HCT116 (cell line): ENCODE data around the gene PDE10A. TPM values are rescaled to one million over a fixed set of nuclear protein-coding genes. Genes with fewer than 3 reads are reported as not detected.

Source experiments
- ATAC-seq: fragments of 200-7000 bp; cut with Tn5 transposase; 2 replicates; pipeline ENCODE4 v1.9.1; 2020; ENCODE audit warnings: mild to moderate bottlenecking, moderate library complexity
- BruUV-seq: library from RNA; stranded (reverse); fragments of 400-500 nt; replicated peaks from 2 replicates; lab custom pipeline; 2021; lab: Mats Ljungman, UMichigan
- CTCF ChIA-PET: fragments of 300-600 bp; sonication (Branson Sonifier 250); formaldehyde crosslinking; loops from one replicate; lab custom pipeline; 2021; ENCODE audit warnings: antibody characterized with exemption; lab: Charles Lee
- POLR2A ChIA-PET: fragments of 300-600, 350-600 bp; sonication (Branson Sonifier 250); formaldehyde crosslinking; loops from one replicate; lab custom pipeline; 2021; ENCODE audit warnings: antibody characterized with exemption; lab: Charles Lee
- RAD21 ChIA-PET, 2 experiments: fragments of 300-600 bp; sonication (Branson Sonifier 250); formaldehyde crosslinking; loops; one replicate each; lab custom pipeline; 2023; ENCODE audit warnings: low total read pairs in 2 of 2; ENCODE audit not compliant: uncharacterized antibody in 2 of 2, unreplicated experiment in 2 of 2, low non-redundant PET in 1 of 2; lab: Charles Lee
- DNase-seq: peaks from one replicate; pipeline ENCODE4 v3.0.0-alpha.2; 2010; ENCODE audit warnings: low read depth, low spot score
- H2AFZ ChIP-seq: fragments of 200-600 bp; shearing (Covaris generic), sonication (generic); 2 replicates; pipeline ENCODE4 v1.6.1; 2017; ENCODE audit warnings: low read depth, mixed run types, mixed read lengths, antibody characterized with exemption, low read length; ENCODE audit not compliant: poor library complexity, severe bottlenecking
- H3K27ac ChIP-seq: 2 replicates; pipeline ENCODE4 v1.5.1; 2012; ENCODE audit warnings: low read depth, low read length
- H3K27me3 ChIP-seq: fragments of 200-600 bp; sonication (generic); 2 replicates; pipeline ENCODE4 v1.6.1; 2016; ENCODE audit warnings: mixed run types, low read length, mixed read lengths; ENCODE audit not compliant: insufficient read depth
- H3K36me3 ChIP-seq, 2 experiments: fragments of 200-500 bp in 1 of 2; fragments of 200-600 bp in 1 of 2; sonication (Bioruptor generic) in 1 of 2; sonication (generic) in 1 of 2; 2 replicates each; pipeline versions ENCODE4 v1.5.1 to v1.6.1; 2014 to 2016; ENCODE audit warnings: low read length in 2 of 2, inconsistent platforms in 1 of 2, mixed read lengths in 1 of 2, mixed run types in 1 of 2; ENCODE audit not compliant: insufficient read depth in 2 of 2, control insufficient read depth in 1 of 2
- H3K4me1 ChIP-seq, 2 experiments: fragments of 200-600 bp in 1 of 2; sonication (generic) in 1 of 2; 2 replicates each; pipeline versions ENCODE4 v1.5.1 to v1.6.1; 2012 to 2017; ENCODE audit warnings: low read length in 2 of 2, inconsistent platforms in 1 of 2, mild to moderate bottlenecking in 1 of 2, mixed read lengths in 1 of 2, mixed run types in 1 of 2, moderate library complexity in 1 of 2; ENCODE audit not compliant: insufficient read depth in 2 of 2, control insufficient read depth in 1 of 2
- H3K4me2 ChIP-seq: fragments of 200-600 bp; sonication (generic); 2 replicates; pipeline ENCODE4 v1.6.1; 2017; ENCODE audit warnings: mixed run types, low read length, mixed read lengths
- H3K4me3 ChIP-seq, 2 experiments: fragments of 200-600 bp in 1 of 2; sonication (generic) in 1 of 2; replicated peaks in 1 of 2; 2 replicates each; pipeline ENCODE4 v1.5.1; 2011 to 2016; ENCODE audit warnings: low read length in 2 of 2, control low read depth in 1 of 2, low read depth in 1 of 2, mild to moderate bottlenecking in 1 of 2, mixed read lengths in 1 of 2, mixed run types in 1 of 2
- H3K79me2 ChIP-seq: fragments of 200-600 bp; sonication (generic); 2 replicates; pipeline ENCODE4 v1.6.1; 2017; ENCODE audit warnings: mild to moderate bottlenecking, mixed run types, low read length, moderate library complexity, mixed read lengths; ENCODE audit not compliant: insufficient read depth
- H3K9ac ChIP-seq: fragments of 200-600 bp; sonication (generic); 2 replicates; pipeline ENCODE4 v1.6.1; 2016; ENCODE audit warnings: low read length, mixed read lengths
- H3K9me2 ChIP-seq: fragments of 200-600 bp; sonication (generic), shearing (Covaris generic); 2 replicates; pipeline ENCODE4 v1.6.1; 2017; ENCODE audit warnings: mixed run types, mild to moderate bottlenecking, moderate library complexity; ENCODE audit not compliant: insufficient read depth
- H3K9me3 ChIP-seq, 2 experiments: fragments of 200-500 bp in 1 of 2; fragments of 200-600 bp in 1 of 2; sonication (Bioruptor generic) in 1 of 2; sonication (generic) in 1 of 2; 2 replicates each; pipeline ENCODE4 v1.6.1; 2014 to 2017; ENCODE audit warnings: low read length in 2 of 2, mixed read lengths in 2 of 2, inconsistent platforms in 1 of 2, low read depth in 1 of 2, mild to moderate bottlenecking in 1 of 2, mixed run types in 1 of 2, moderate library complexity in 1 of 2; ENCODE audit not compliant: control insufficient read depth in 1 of 2, insufficient read depth in 1 of 2
- H4K20me1 ChIP-seq: fragments of 200-600 bp; sonication (generic), shearing (Covaris generic); 2 replicates; pipeline ENCODE4 v1.6.1; 2017; ENCODE audit warnings: mixed run types, mild to moderate bottlenecking, moderate library complexity; ENCODE audit not compliant: insufficient read depth
- ATF3 ChIP-seq: IDR thresholded peaks from 2 replicates; pipeline ENCODE4 v1.6.1; 2012
- CBX3 ChIP-seq: IDR thresholded peaks from 2 replicates; pipeline ENCODE4 v1.6.1; 2012; ENCODE audit warnings: low read depth
- CEBPB ChIP-seq: IDR thresholded peaks from 2 replicates; pipeline ENCODE4 v1.6.1; 2012; ENCODE audit warnings: low read depth
- CTCF ChIP-seq, 3 experiments: fragments of 200-600 bp in 1 of 3; sonication (generic) in 1 of 3; IDR thresholded peaks in 2 of 3; conservative IDR thresholded peaks in 1 of 3; 2 replicates each; pipeline ENCODE4 v1.5.1; 2012 to 2017; ENCODE audit warnings: low read depth in 2 of 3, low read length in 2 of 3, antibody characterized with exemption in 1 of 3, borderline replicate concordance in 1 of 3, control low read depth in 1 of 3, mild to moderate bottlenecking in 1 of 3, mixed read lengths in 1 of 3, mixed run types in 1 of 3, moderate library complexity in 1 of 3; ENCODE audit not compliant: insufficient read depth in 1 of 3
- EZH2 ChIP-seq: fragments of 200-600 bp; sonication (generic); IDR thresholded peaks from 2 replicates; pipeline ENCODE4 v1.6.1; 2017; ENCODE audit warnings: antibody characterized with exemption, mixed run types
- EZH2phosphoT487 ChIP-seq: fragments of 200-600 bp; IDR thresholded peaks from 2 replicates; pipeline ENCODE4 v1.6.1; 2018; ENCODE audit warnings: antibody characterized with exemption, borderline replicate concordance
- JUND ChIP-seq: IDR thresholded peaks from 2 replicates; pipeline ENCODE4 v1.6.1; 2012
- MAX ChIP-seq: IDR thresholded peaks from 2 replicates; pipeline ENCODE4 v1.6.1; 2012
- POLR2AphosphoS5 ChIP-seq: IDR thresholded peaks from 2 replicates; pipeline ENCODE4 v1.6.1; 2011; ENCODE audit warnings: mild to moderate bottlenecking, low read depth, low read length, moderate library complexity
- RAD21 ChIP-seq: IDR thresholded peaks from 2 replicates; pipeline ENCODE4 v1.6.1; 2012; ENCODE audit warnings: low read depth, mild to moderate bottlenecking
- SIN3A ChIP-seq: IDR thresholded peaks from 2 replicates; pipeline ENCODE4 v1.6.1; 2012; ENCODE audit warnings: low read depth
- SP1 ChIP-seq: IDR thresholded peaks from 2 replicates; pipeline ENCODE4 v1.6.1; 2012; ENCODE audit warnings: low read depth
- YY1 ChIP-seq: IDR thresholded peaks from 2 replicates; pipeline ENCODE4 v1.6.1; 2011; ENCODE audit warnings: low read length, low read depth, moderate library complexity, mild to moderate bottlenecking; ENCODE audit not compliant: insufficient replicate concordance; ENCODE audit errors: extremely low read depth
- intact Hi-C: fragments of 100-400 bp; cut with micrococcal nuclease; formaldehyde crosslinking; loops from 2 replicates; pipeline ENCODE4 v1.10.0; 2022
- total RNA-seq: library from RNA; stranded (reverse); gene quantifications from one replicate; pipeline ENCODE4 v1.2.1, GENCODE V29; 2021; ENCODE audit not compliant: unreplicated experiment
- TF ChIP-seq, protein P1 (sequence below): IDR thresholded peaks from 2 replicates; pipeline ENCODE4 v1.6.1; 2012; ENCODE audit warnings: low read depth
- TF ChIP-seq, protein P2 (sequence below): IDR thresholded peaks from 2 replicates; pipeline ENCODE4 v1.6.1; 2011; ENCODE audit warnings: mild to moderate bottlenecking, low read length, moderate library complexity; ENCODE audit not compliant: insufficient replicate concordance; ENCODE audit errors: extremely low read depth

PDE10A gene
- total RNA-seq, 1 experiment from 2014 or later, result 0.37 TPM

- H3K4me2 ChIP-seq, result no peak overlapping the region
- H3K79me2 ChIP-seq, result no peaks in the 10 kb centered on the region
- CTCF ChIA-PET, result no interaction called here
- no peak overlapping the region for H3K9ac ChIP-seq
- H3K27ac ChIP-seq, result no peak overlapping the region
- no peak overlapping the region for H2AFZ ChIP-seq
- no peak overlapping the region for H3K4me3 ChIP-seq
- no peaks in the 10 kb centered on the region for H3K36me3 ChIP-seq
- RAD21 ChIA-PET, result no interaction called here
- intact Hi-C loops, result no loop called here
- TF ChIP-seq MAX (no peak), CBX3 (no peak), JUND (no peak), SIN3A (no peak), RAD21 (no peak), SP1 (no peak), CEBPB (no peak), CTCF (IDR thresholded peaks at IDR 0.05 in 2 of 3, conservative IDR thresholded peaks at IDR 0.05 in 1 of 3; ENCODE audit: borderline replicate concordance in 1 of 3, insufficient read depth in 1 of 3, low read depth in 2 of 3, low read length in 2 of 3) (no peak), EZH2 (no peak), YY1 (no peak), ATF3 (no peak), EZH2phosphoT487 (no peak), POLR2AphosphoS5 (no peak)
- TF ChIP-seq, protein P1, sequence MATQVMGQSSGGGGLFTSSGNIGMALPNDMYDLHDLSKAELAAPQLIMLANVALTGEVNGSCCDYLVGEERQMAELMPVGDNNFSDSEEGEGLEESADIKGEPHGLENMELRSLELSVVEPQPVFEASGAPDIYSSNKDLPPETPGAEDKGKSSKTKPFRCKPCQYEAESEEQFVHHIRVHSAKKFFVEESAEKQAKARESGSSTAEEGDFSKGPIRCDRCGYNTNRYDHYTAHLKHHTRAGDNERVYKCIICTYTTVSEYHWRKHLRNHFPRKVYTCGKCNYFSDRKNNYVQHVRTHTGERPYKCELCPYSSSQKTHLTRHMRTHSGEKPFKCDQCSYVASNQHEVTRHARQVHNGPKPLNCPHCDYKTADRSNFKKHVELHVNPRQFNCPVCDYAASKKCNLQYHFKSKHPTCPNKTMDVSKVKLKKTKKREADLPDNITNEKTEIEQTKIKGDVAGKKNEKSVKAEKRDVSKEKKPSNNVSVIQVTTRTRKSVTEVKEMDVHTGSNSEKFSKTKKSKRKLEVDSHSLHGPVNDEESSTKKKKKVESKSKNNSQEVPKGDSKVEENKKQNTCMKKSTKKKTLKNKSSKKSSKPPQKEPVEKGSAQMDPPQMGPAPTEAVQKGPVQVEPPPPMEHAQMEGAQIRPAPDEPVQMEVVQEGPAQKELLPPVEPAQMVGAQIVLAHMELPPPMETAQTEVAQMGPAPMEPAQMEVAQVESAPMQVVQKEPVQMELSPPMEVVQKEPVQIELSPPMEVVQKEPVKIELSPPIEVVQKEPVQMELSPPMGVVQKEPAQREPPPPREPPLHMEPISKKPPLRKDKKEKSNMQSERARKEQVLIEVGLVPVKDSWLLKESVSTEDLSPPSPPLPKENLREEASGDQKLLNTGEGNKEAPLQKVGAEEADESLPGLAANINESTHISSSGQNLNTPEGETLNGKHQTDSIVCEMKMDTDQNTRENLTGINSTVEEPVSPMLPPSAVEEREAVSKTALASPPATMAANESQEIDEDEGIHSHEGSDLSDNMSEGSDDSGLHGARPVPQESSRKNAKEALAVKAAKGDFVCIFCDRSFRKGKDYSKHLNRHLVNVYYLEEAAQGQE, result no peak
- TF ChIP-seq, protein P2, sequence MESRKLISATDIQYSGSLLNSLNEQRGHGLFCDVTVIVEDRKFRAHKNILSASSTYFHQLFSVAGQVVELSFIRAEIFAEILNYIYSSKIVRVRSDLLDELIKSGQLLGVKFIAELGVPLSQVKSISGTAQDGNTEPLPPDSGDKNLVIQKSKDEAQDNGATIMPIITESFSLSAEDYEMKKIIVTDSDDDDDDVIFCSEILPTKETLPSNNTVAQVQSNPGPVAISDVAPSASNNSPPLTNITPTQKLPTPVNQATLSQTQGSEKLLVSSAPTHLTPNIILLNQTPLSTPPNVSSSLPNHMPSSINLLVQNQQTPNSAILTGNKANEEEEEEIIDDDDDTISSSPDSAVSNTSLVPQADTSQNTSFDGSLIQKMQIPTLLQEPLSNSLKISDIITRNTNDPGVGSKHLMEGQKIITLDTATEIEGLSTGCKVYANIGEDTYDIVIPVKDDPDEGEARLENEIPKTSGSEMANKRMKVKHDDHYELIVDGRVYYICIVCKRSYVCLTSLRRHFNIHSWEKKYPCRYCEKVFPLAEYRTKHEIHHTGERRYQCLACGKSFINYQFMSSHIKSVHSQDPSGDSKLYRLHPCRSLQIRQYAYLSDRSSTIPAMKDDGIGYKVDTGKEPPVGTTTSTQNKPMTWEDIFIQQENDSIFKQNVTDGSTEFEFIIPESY, result no peak
- DNase-seq (no peak), ATAC-seq (no peak)
- no TSS peak for BruUV-seq
- H3K9me2 ChIP-seq, result no peaks in the 10 kb centered on the region
- H3K4me1 ChIP-seq, result no peaks in the 10 kb centered on the region
- no peaks in the 10 kb centered on the region for H4K20me1 ChIP-seq
- no peaks in the 10 kb centered on the region for H3K9me3 ChIP-seq
- no peaks in the 10 kb centered on the region for H3K27me3 ChIP-seq
- POLR2A ChIA-PET, result no interaction called here
Observed at GRCh38 chr6:165605182-165605875, 57.7 kb downstream of the PDE10A start.
